CD8-positive, alpha-beta memory T cell (primary cell): ENCODE results near the gene BRIP1. TPM values are rescaled to one million over a fixed set of nuclear protein-coding genes. Genes with fewer than 3 reads are reported as not detected.

Experiments used
- CTCF ChIA-PET: fragments of 350-600 bp; sonication (Branson Sonifier 250); formaldehyde crosslinking; loops from one replicate; lab custom pipeline; 2021; ENCODE audit warnings: antibody characterized with exemption; lab: Charles Lee
- POLR2A ChIA-PET: fragments of 350-600 bp; sonication (Branson Sonifier 250); formaldehyde crosslinking; loops from one replicate; lab custom pipeline; 2021; ENCODE audit warnings: antibody characterized with exemption; lab: Charles Lee
- DNase-seq, 5 donors: peaks; one replicate each; pipeline versions ENCODE4 v3.0.0 to v3.0.0-alpha.2; 2020 to 2022; ENCODE audit warnings: mixed read lengths in 1 of 5
- H3K27ac ChIP-seq: one replicate; pipeline ENCODE4 v1.7.0; 2013; ENCODE audit warnings: low read depth, mild to moderate bottlenecking, low read length, moderate library complexity
- H3K27me3 ChIP-seq: 2 replicates; pipeline ENCODE4 v1.7.0; 2013; ENCODE audit warnings: low read length, mild to moderate bottlenecking; ENCODE audit not compliant: insufficient read depth, poor library complexity, severe bottlenecking
- H3K36me3 ChIP-seq: 2 replicates; pipeline ENCODE4 v1.7.0; 2013; ENCODE audit warnings: mild to moderate bottlenecking, low read length, moderate library complexity; ENCODE audit not compliant: insufficient read depth
- H3K4me1 ChIP-seq: 2 replicates; pipeline ENCODE4 v1.7.0; 2013; ENCODE audit warnings: mild to moderate bottlenecking, low read length, moderate library complexity; ENCODE audit not compliant: insufficient read depth
- H3K4me3 ChIP-seq: 2 replicates; pipeline ENCODE4 v1.7.0; 2013; ENCODE audit warnings: mild to moderate bottlenecking, low read length
- H3K9me3 ChIP-seq: 2 replicates; pipeline ENCODE4 v1.7.0; 2013; ENCODE audit warnings: mild to moderate bottlenecking, low read length
- H3K27ac Mint-ChIP-seq, 8 donors: one replicate each; pipeline ENCODE4 v1.8.0; 2020 to 2021; ENCODE audit warnings: mixed read lengths in 8 of 8, mild to moderate bottlenecking in 6 of 8, inconsistent platforms in 3 of 8, moderate library complexity in 3 of 8
- H3K27me3 Mint-ChIP-seq, 2 donors: one replicate each; pipeline ENCODE4 v1.8.0; 2020 to 2021; ENCODE audit warnings: mixed read lengths in 2 of 2, mild to moderate bottlenecking in 1 of 2, moderate library complexity in 1 of 2
- H3K36me3 Mint-ChIP-seq, 3 donors: one replicate each; pipeline ENCODE4 v1.8.0; 2020 to 2021; ENCODE audit warnings: mixed read lengths in 3 of 3, inconsistent platforms in 1 of 3, mild to moderate bottlenecking in 1 of 3
- H3K4me1 Mint-ChIP-seq, 3 donors: one replicate each; pipeline ENCODE4 v1.8.0; 2020 to 2021; ENCODE audit warnings: mixed read lengths in 3 of 3, inconsistent platforms in 1 of 3, mild to moderate bottlenecking in 1 of 3
- H3K4me3 Mint-ChIP-seq, 7 donors: one replicate each; pipeline ENCODE4 v1.8.0; 2020 to 2021; ENCODE audit warnings: mixed read lengths in 7 of 7, mild to moderate bottlenecking in 6 of 7, moderate library complexity in 4 of 7, inconsistent platforms in 2 of 7
- H3K9me3 Mint-ChIP-seq, 5 donors: one replicate each; pipeline ENCODE4 v1.8.0; 2020 to 2022; ENCODE audit warnings: mixed read lengths in 5 of 5, mild to moderate bottlenecking in 3 of 5, moderate library complexity in 2 of 5, inconsistent platforms in 1 of 5
- polyA plus RNA-seq: library from polyadenylated mRNA; unstranded; fragments of 300-500 nt; fragmentation: Illumina TruSeq; gene quantifications from one replicate; pipeline ENCODE4 v1.2.3, GENCODE V29; 2021
- total RNA-seq, 2 experiments: library from RNA; stranded (reverse); gene quantifications; one replicate each; pipeline ENCODE4 v1.2.3, GENCODE V29; 2021

BRIP1 gene
- total and polyA plus RNA-seq, 3 experiments from 2014 or later, result 0.86 to 11.7 (median 11.3) TPM

- H3K4me3 ChIP-seq, result no peak overlapping the region
- ChIA-PET CTCF (no interaction called here), POLR2A (no interaction called here)
- H3K36me3 Mint-ChIP-seq, result peaks cover 0 to 2% (median 0%) of the 10 kb centered on the region in 3 donors
- H3K4me1 Mint-ChIP-seq, result no peaks in the 10 kb centered on the region
- H3K36me3 ChIP-seq, result no peaks in the 10 kb centered on the region
- no peaks in the 10 kb centered on the region for H3K9me3 Mint-ChIP-seq
- no peaks in the 10 kb centered on the region for H3K4me1 ChIP-seq
- DNase-seq, result no peak
- no peak overlapping the region for H3K4me3 Mint-ChIP-seq
- H3K27me3 ChIP-seq, result no peaks in the 10 kb centered on the region
- no peaks in the 10 kb centered on the region for H3K27me3 Mint-ChIP-seq
- no peak overlapping the region for H3K27ac Mint-ChIP-seq
- H3K9me3 ChIP-seq, result no peaks in the 10 kb centered on the region
- H3K27ac ChIP-seq, result no peak overlapping the region
Measured at GRCh38 chr17:61815863-61816503, 47.3 kb downstream of the BRIP1 start.

- H3K4me3 Mint-ChIP-seq, result no peak overlapping the region
- CTCF ChIA-PET, result no interaction called here
- no peak for DNase-seq
- H3K27ac Mint-ChIP-seq, result no peak overlapping the region
- H3K27me3 ChIP-seq, result no peaks in the 10 kb centered on the region
- no peaks in the 10 kb centered on the region for H3K36me3 ChIP-seq
- POLR2A ChIA-PET, result no interaction called here
- peaks cover 0 to 2% (median 0%) of the 10 kb centered on the region in 3 donors for H3K36me3 Mint-ChIP-seq
- H3K4me1 Mint-ChIP-seq, result peaks cover 4 to 9% (median 7%) of the 10 kb centered on the region in 3 donors
- no peak overlapping the region for H3K27ac ChIP-seq
- no peaks in the 10 kb centered on the region for H3K9me3 Mint-ChIP-seq
- H3K27me3 Mint-ChIP-seq, result no peaks in the 10 kb centered on the region
- no peaks in the 10 kb centered on the region for H3K4me1 ChIP-seq
- no peaks in the 10 kb centered on the region for H3K9me3 ChIP-seq
- H3K4me3 ChIP-seq, result no peak overlapping the region
Measured at GRCh38 chr17:61814485-61814884, 48.8 kb downstream of the BRIP1 start.

- ChIA-PET CTCF (no interaction called here), POLR2A (no interaction called here)
- H3K36me3 Mint-ChIP-seq, result peaks cover 0 to 2% (median 0%) of the 10 kb centered on the region in 3 donors
- H3K27me3 Mint-ChIP-seq, result no peaks in the 10 kb centered on the region
- Histone ChIP-seq H3K36me3 (no peaks in the 10 kb centered on the region), H3K27ac (no peak overlapping the region), H3K9me3 (no peaks in the 10 kb centered on the region), H3K4me3 (no peak overlapping the region), H3K4me1 (no peaks in the 10 kb centered on the region), H3K27me3 (no peaks in the 10 kb centered on the region)
- no peak overlapping the region for H3K4me3 Mint-ChIP-seq
- H3K4me1 Mint-ChIP-seq, result peaks cover 4 to 9% (median 7%) of the 10 kb centered on the region in 3 donors
- no peaks in the 10 kb centered on the region for H3K9me3 Mint-ChIP-seq
- no peak overlapping the region for H3K27ac Mint-ChIP-seq
- DNase-seq, result no peak
Measured at GRCh38 chr17:61813211-61813610, 50.1 kb downstream of the BRIP1 start.

- Mint-ChIP-seq H3K27me3 (no peaks in the 10 kb centered on the region), H3K9me3 (no peaks in the 10 kb centered on the region), H3K4me3 (no peak overlapping the region), H3K27ac (no peak overlapping the region), H3K36me3 (peaks cover 0 to 2% (median 0%) of the 10 kb centered on the region in 3 donors), H3K4me1 (peaks cover 4 to 9% (median 7%) of the 10 kb centered on the region in 3 donors)
- POLR2A ChIA-PET, result no interaction called here
- no peak overlapping the region for H3K4me3 ChIP-seq
- H3K4me1 ChIP-seq, result no peaks in the 10 kb centered on the region
- no peak overlapping the region for H3K27ac ChIP-seq
- no peak for DNase-seq
- H3K9me3 ChIP-seq, result no peaks in the 10 kb centered on the region
- H3K36me3 ChIP-seq, result no peaks in the 10 kb centered on the region
- no peaks in the 10 kb centered on the region for H3K27me3 ChIP-seq
- CTCF ChIA-PET, result no interaction called here
Measured at GRCh38 chr17:61812747-61813146, 50.6 kb downstream of the BRIP1 start.

- no peaks in the 10 kb centered on the region for H3K27me3 ChIP-seq
- Mint-ChIP-seq H3K27me3 (no peaks in the 10 kb centered on the region), H3K9me3 (no peaks in the 10 kb centered on the region), H3K27ac (peak overlapping the region in 1 of 8 donors; percentile 24), H3K4me1 (peaks cover 9 to 27% (median 22%) of the 10 kb centered on the region in 3 donors), H3K4me3 (no peak overlapping the region), H3K36me3 (peaks cover 0 to 2% (median 0%) of the 10 kb centered on the region in 3 donors)
- no peaks in the 10 kb centered on the region for H3K36me3 ChIP-seq
- H3K27ac ChIP-seq, result no peak overlapping the region
- ChIA-PET POLR2A (no interaction called here), CTCF (no interaction called here)
- H3K4me1 ChIP-seq, result no peaks in the 10 kb centered on the region
- no peak overlapping the region for H3K4me3 ChIP-seq
- no peaks in the 10 kb centered on the region for H3K9me3 ChIP-seq
- no peak for DNase-seq
Measured at GRCh38 chr17:61809816-61810392, 53.4 kb downstream of the BRIP1 start.

- DNase-seq, result no peak
- H3K27me3 Mint-ChIP-seq, result no peaks in the 10 kb centered on the region
- Histone ChIP-seq H3K9me3 (no peaks in the 10 kb centered on the region), H3K4me3 (no peak overlapping the region), H3K4me1 (no peaks in the 10 kb centered on the region), H3K36me3 (no peaks in the 10 kb centered on the region), H3K27ac (no peak overlapping the region), H3K27me3 (no peaks in the 10 kb centered on the region)
- CTCF ChIA-PET, result no interaction called here
- H3K4me3 Mint-ChIP-seq, result no peak overlapping the region
- H3K36me3 Mint-ChIP-seq, result no peaks in the 10 kb centered on the region
- POLR2A ChIA-PET, result no interaction called here
- no peaks in the 10 kb centered on the region for H3K9me3 Mint-ChIP-seq
- peak overlapping the region in 1 of 8 donors; percentile 70 for H3K27ac Mint-ChIP-seq
- peaks cover 9 to 27% (median 22%) of the 10 kb centered on the region in 3 donors for H3K4me1 Mint-ChIP-seq
Measured at GRCh38 chr17:61808442-61808841, 54.9 kb downstream of the BRIP1 start.

GRCh38 chr17:61806936-61807335 lies 56.4 kb downstream of the BRIP1 start:
- Histone ChIP-seq H3K4me3 (no peak overlapping the region), H3K27ac (no peak overlapping the region), H3K9me3 (no peaks in the 10 kb centered on the region), H3K27me3 (no peaks in the 10 kb centered on the region), H3K36me3 (no peaks in the 10 kb centered on the region), H3K4me1 (no peaks in the 10 kb centered on the region)
- Mint-ChIP-seq H3K36me3 (no peaks in the 10 kb centered on the region), H3K4me1 (peaks cover 9 to 27% (median 22%) of the 10 kb centered on the region in 3 donors), H3K27me3 (no peaks in the 10 kb centered on the region), H3K9me3 (no peaks in the 10 kb centered on the region), H3K27ac (no peak overlapping the region), H3K4me3 (peak overlapping the region in 1 of 7 donors; percentile 7)
- ChIA-PET CTCF (no interaction called here), POLR2A (no interaction called here)
- no peak for DNase-seq

- no peaks in the 10 kb centered on the region for H3K27me3 Mint-ChIP-seq
Measured at GRCh38 chr17:61806081-61806828, 57.1 kb downstream of the BRIP1 start.

More at GRCh38 chr17:61806081-61806828, 57.1 kb downstream of the BRIP1 start:
- Histone ChIP-seq H3K4me1 (no peaks in the 10 kb centered on the region), H3K27me3 (no peaks in the 10 kb centered on the region), H3K36me3 (no peaks in the 10 kb centered on the region), H3K27ac (no peak overlapping the region), H3K4me3 (no peak overlapping the region), H3K9me3 (no peaks in the 10 kb centered on the region)
- H3K27ac Mint-ChIP-seq, result peak overlapping the region in 5 of 8 donors; percentile 10 to 66 (median 49)
- H3K4me1 Mint-ChIP-seq, result peaks cover 9 to 27% (median 22%) of the 10 kb centered on the region in 3 donors
- CTCF ChIA-PET, result no interaction called here
- POLR2A ChIA-PET, result no interaction called here
- no peaks in the 10 kb centered on the region for H3K36me3 Mint-ChIP-seq
- H3K9me3 Mint-ChIP-seq, result no peaks in the 10 kb centered on the region
- peak in 1 of 5 donors; percentile 5 for DNase-seq
- H3K4me3 Mint-ChIP-seq, result peak overlapping the region in 4 of 7 donors; percentile 14 to 73 (median 33)
